K562 treated with DMSO at 1 percent for 12 hours (cell line): ENCODE measurements around the gene ETDC. TPM values are rescaled to one million over a fixed set of nuclear protein-coding genes. Genes with fewer than 3 reads are reported as not detected.

ENCODE experiments used
- total RNA-seq: library from RNA; unstranded; fragments of 300-600 nt; gene quantifications from 2 replicates; pipeline ENCODE4 v1.2.3, GENCODE V29; 2022; ENCODE audit not compliant: insufficient read depth

ETDC gene
- total RNA-seq: not detected in 2 replicates

GRCh38 chrX:135309430-135309923 lies at the start of gene ETDC:
Gene ETDC (plus strand): TSS chrX:135309480. CDS start chrX:135309480, 0 bp downstream.

Other genes with a start within 250 kb of the ETDC start
- gene SMIM10L2B, start 210.8 kb upstream of the ETDC start, total RNA-seq: not detected in 2 replicates
- not detected in 2 replicates for gene ETDB, start 189.0 kb upstream of the ETDC start, total RNA-seq
- 31.4 and 36.1 TPM in 2 replicates for gene CT55, start 138.1 kb upstream of the ETDC start, total RNA-seq
- not detected in 2 replicates for gene ETDA, start 57.4 kb upstream of the ETDC start, total RNA-seq
- gene ZNF75D, start 34.6 kb downstream of the ETDC start, total RNA-seq: 2.8 and 6.4 TPM in 2 replicates
- 0.88 and 1.9 TPM in 2 replicates for gene ZNF449, start 35.3 kb downstream of the ETDC start, total RNA-seq
- gene SMIM10L2A, start 112.5 kb downstream of the ETDC start, total RNA-seq: 0.19 TPM in 1 of 2 replicates, not detected in the other
- 5.1 and 23.9 TPM in 2 replicates for gene INTS6L, start 211.2 kb downstream of the ETDC start, total RNA-seq